ENCODE data around the gene KRT86. TPM values are rescaled to one million over a fixed set of nuclear protein-coding genes. Genes with fewer than 3 reads are reported as not detected.

KRT86 gene
- total and polyA plus RNA-seq, 10 donors, result 0.08 to 0.26 (median 0.13) TPM; not detected in 6

DNA sequence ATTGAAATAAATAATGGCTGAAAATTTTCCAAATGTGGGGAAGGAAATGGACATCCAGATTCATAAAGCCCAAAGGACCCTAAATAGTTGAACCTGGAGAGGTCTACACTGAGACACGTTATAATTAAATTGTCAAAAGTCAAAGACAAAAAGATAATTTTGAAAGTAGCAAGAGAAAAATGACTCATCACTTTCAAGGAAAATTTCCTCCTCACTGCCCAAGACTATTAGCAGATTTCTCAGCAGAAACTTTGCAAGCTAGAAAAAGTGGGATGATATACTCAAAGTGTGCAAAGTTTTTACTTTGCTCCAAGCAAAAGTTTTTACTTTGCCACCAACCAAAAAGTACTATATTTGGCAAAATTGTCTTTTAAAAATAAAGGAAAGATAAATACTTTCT is 62.6 kb downstream of the KRT86 start:
- 50 to 56% (median 54%) methylated on average over 1 of the region's 1 CpG for WGBS, 5 donors
- Histone ChIP-seq H3K27me3 (replicated peaks in 1 of 7) (peaks cover 0 to 25% (median 0%) of the 10 kb centered on the region in 7 donors), H3K9me3 (peaks cover 0 to 20% (median 12%) of the 10 kb centered on the region in 8 donors), H3K27ac (no peak overlapping the region), H3K4me3 (no peak overlapping the region), H3K4me1 (no peaks in the 10 kb centered on the region), H3K36me3 (no peaks in the 10 kb centered on the region)
- intact Hi-C loops (cut with DNase I; ENCODE audit: low total_unique reads), result no loop called here
- TF ChIP-seq CTCF (IDR thresholded peaks at IDR 0.05 in 8 of 11, conservative IDR thresholded peaks at IDR 0.05 in 3 of 11), result no peak
- no peak for TF ChIP-seq POLR2AphosphoS5 (IDR thresholded peaks at IDR 0.05)
- no peak for TF ChIP-seq POLR2A (IDR thresholded peaks at IDR 0.05)
- DNase-seq, result no peak

DNA sequence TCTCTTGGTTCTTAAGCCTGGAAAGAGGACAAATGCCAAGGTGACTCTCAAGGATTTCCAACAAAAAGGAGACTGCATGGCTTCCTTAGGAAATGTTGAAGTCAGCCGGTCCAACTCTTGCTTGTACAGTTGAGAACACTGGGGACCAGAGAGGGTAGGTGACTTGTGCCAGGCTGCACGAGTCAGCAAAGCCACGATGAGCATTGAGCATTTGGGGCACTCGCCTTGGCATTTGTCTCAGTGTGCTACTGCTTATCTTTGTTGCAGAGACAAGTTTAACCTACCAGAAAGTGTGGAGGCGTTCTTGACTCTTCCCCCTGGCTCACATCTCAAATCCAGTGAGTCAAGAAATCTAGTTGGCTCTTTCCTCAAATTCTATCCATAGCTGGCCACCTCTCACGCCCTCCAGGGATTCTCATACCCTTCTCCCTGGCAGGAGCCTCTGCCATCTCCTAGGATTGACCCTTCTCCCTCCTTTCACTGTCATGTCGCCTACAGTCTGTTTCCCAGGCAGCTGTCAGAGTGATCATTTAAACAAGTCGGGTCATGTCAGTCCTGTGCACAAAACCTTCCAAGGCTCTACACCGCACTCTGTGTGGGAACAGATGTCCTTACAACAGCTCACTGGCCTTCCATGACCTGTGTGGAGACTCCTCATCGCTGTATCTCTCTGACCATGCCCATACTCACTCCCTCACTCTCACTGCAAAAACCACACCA is 64.0 kb downstream of the KRT86 start:
- 73 to 81% (median 77%) methylated on average over 10 of the region's 10 CpGs for WGBS, 5 donors
- Histone ChIP-seq H3K27ac (no peak overlapping the region), H3K9me3 (peaks cover 0 to 23% (median 12%) of the 10 kb centered on the region in 8 donors), H3K4me3 (no peak overlapping the region), H3K36me3 (no peaks in the 10 kb centered on the region), H3K4me1 (no peaks in the 10 kb centered on the region), H3K27me3 (replicated peaks in 1 of 7) (peaks cover 0 to 22% (median 0%) of the 10 kb centered on the region in 7 donors)
- intact Hi-C loops (cut with DNase I; ENCODE audit: low total_unique reads), result no loop called here
- no peak for TF ChIP-seq POLR2AphosphoS5 (IDR thresholded peaks at IDR 0.05)
- DNase-seq, result no peak

DNA sequence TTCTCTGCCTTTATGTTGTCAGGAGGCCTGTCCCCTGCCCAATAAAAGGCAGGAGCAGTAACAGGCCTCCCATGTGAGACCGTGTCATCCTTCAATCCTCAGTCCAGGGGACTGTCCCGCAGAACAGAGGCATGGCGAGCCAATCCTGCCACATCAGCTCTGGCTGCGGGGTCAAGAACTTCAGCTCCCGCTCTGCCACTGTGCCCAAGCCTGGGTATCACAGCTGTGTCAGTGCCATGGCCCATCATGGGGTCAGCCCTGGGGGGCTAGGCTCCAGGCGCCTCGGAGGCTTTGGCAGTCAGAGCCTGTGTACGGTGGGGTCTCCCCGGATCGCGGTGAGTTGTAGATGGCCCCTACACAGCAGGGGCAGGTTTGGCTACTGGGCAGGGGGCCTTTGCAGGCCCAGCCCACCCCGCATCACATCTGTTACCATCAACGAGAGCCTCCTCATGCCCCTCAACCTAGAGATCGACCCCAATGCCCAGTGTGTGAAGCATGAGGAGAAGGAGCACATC is 66.7 kb downstream of the KRT86 start:
- intact Hi-C loops (cut with DNase I; ENCODE audit: low total_unique reads), result no loop called here
- Histone ChIP-seq H3K4me3 (no peak overlapping the region), H3K27ac (no peak overlapping the region), H3K4me1 (no peaks in the 10 kb centered on the region), H3K9me3 (peaks cover 0 to 25% (median 12%) of the 10 kb centered on the region in 8 donors), H3K36me3 (no peaks in the 10 kb centered on the region), H3K27me3 (replicated peaks in 1 of 7) (peaks cover 0 to 15% (median 0%) of the 10 kb centered on the region in 7 donors)
- 85 to 91% (median 91%) methylated on average over 13 to 14 of the region's 14 CpGs for WGBS, 5 donors
- TF ChIP-seq POLR2A (IDR thresholded peaks at IDR 0.05) (no peak), POLR2AphosphoS5 (IDR thresholded peaks at IDR 0.05) (no peak), CTCF (IDR thresholded peaks at IDR 0.05 in 8 of 11, conservative IDR thresholded peaks at IDR 0.05 in 3 of 11) (no peak)
- peak; percentile 55 for DNase-seq

DNA sequence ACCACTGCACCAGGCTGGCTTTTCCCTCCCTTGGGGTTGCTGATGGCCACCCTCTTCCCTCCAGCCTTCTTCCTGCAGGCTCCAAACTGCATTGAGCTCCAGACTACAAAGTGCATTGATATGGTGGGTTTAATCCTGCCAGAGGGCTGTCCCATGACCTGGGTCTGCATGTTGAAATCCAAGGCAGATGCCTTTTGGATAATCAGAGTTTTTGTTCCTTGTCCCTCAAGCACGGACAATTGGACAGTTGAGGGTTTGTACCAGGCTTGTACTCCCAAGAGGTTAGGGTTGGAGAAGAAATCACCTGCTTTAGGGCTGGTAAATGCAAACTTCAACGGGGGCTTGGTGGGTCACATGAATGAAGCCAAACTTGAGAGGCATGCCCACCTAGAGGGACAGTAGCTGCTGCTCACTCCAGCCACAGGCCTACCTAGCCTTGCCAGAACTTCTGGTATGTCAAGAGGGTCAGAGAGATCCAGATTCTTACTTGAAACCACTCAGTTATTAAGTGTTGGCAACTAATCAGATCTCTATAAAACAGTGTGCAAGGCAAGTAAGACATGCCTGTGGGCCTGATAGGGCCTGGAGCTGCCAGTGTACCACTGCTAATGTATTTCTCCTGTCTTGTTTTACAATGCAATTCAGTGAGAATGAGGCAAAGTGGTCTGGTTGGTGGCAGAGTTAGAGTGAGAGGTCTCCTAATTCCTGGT is 68.5 kb downstream of the KRT86 start:
- 75 to 91% (median 84%) methylated on average over 2 of the region's 2 CpGs for WGBS, 5 donors
- H3K4me1 ChIP-seq, result no peaks in the 10 kb centered on the region
- DNase-seq, result peak; percentile 20
- H3K27ac ChIP-seq, result no peak overlapping the region
- intact Hi-C loops (cut with DNase I; ENCODE audit: low total_unique reads), result no loop called here
- peaks cover 0 to 11% (median 0%) of the 10 kb centered on the region in 8 donors for H3K9me3 ChIP-seq
- no peaks in the 10 kb centered on the region for H3K36me3 ChIP-seq
- no peak overlapping the region for H3K4me3 ChIP-seq
- TF ChIP-seq CTCF (IDR thresholded peaks at IDR 0.05 in 8 of 11, conservative IDR thresholded peaks at IDR 0.05 in 3 of 11) (no peak), POLR2AphosphoS5 (IDR thresholded peaks at IDR 0.05) (no peak), POLR2A (IDR thresholded peaks at IDR 0.05) (no peak)
- H3K27me3 ChIP-seq (replicated peaks in 1 of 7), result peaks cover 0 to 15% (median 0%) of the 10 kb centered on the region in 7 donors

All from spleen (tissue), 11 donors.